Measurements from ENCODE around the gene KBTBD12.

Gene KBTBD12

GRCh38 chr3:128036119-128036518 is 121.1 kb downstream of the KBTBD12 start:
- no peak for DNase-seq

Data from CD4-positive, alpha-beta T cell treated with Interleukin-4 for 4 hours (primary cell).